Measurements from ENCODE around the gene LSM11. TPM values are rescaled to one million over a fixed set of nuclear protein-coding genes. Genes with fewer than 3 reads are reported as not detected.

The LSM11 gene
- polyA plus RNA-seq, 1 of the 3 experiments (the other 2 are of a cell fraction) = 0.95 TPM

DNA sequence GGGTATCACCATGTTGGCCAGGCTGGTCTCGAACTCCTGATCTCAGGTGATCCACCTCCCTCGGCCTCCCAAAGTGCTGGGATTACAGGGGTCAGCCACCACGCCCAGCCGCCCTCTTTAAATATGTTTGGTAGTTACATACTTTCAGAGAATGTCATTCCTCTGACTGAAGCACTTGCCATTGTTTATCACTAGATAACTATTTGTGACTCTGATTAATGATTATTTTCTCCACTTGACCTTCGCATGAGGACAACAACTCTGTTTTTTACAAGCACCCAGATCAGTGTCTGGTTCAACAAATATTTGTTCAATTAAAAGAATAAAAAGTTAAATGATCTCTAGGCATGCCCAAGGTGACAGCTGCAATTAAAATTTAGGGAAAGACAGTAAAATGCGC lies 59.2 kb downstream of the LSM11 start:
- H3K4me1 ChIP-seq (ENCODE audit: control insufficient read depth in 1 of 2, insufficient read depth in 2 of 2, low read depth in 1 of 2, low read length in 1 of 2) = no peaks in the 10 kb centered on the region; a peak in 1 of 4 replicates
- H3K79me2 ChIP-seq (ENCODE audit: insufficient read depth) = no peaks in the 10 kb centered on the region
- DNase-seq = no peak
- no peaks in the 10 kb centered on the region for H3K9me3 ChIP-seq
- TF ChIP-seq CHD2 (IDR thresholded peaks at IDR 0.05; ENCODE audit: low read length, partially characterized antibody) (no peak), FOXM1 (IDR thresholded peaks at IDR 0.05; ENCODE audit: low read depth) (no peak), SMC3 (IDR thresholded peaks at IDR 0.05; ENCODE audit: low read depth, low read length) (no peak), RCOR1 (IDR thresholded peaks at IDR 0.05; ENCODE audit: low read length) (no peak), TAF1 (IDR thresholded peaks at IDR 0.05; ENCODE audit: borderline replicate concordance, low read depth, low read length) (no peak), TEAD4 (IDR thresholded peaks at IDR 0.05; ENCODE audit: borderline replicate concordance, insufficient read depth) (no peak), YY1 (IDR thresholded peaks at IDR 0.05; ENCODE audit: low read depth) (no peak)
- TF ChIP-seq, protein P1, sequence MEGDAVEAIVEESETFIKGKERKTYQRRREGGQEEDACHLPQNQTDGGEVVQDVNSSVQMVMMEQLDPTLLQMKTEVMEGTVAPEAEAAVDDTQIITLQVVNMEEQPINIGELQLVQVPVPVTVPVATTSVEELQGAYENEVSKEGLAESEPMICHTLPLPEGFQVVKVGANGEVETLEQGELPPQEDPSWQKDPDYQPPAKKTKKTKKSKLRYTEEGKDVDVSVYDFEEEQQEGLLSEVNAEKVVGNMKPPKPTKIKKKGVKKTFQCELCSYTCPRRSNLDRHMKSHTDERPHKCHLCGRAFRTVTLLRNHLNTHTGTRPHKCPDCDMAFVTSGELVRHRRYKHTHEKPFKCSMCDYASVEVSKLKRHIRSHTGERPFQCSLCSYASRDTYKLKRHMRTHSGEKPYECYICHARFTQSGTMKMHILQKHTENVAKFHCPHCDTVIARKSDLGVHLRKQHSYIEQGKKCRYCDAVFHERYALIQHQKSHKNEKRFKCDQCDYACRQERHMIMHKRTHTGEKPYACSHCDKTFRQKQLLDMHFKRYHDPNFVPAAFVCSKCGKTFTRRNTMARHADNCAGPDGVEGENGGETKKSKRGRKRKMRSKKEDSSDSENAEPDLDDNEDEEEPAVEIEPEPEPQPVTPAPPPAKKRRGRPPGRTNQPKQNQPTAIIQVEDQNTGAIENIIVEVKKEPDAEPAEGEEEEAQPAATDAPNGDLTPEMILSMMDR (IDR thresholded peaks at IDR 0.05) = no peak
- H3F3A ChIP-seq (replicated peaks; ENCODE audit: insufficient read depth) = no peaks in the 10 kb centered on the region
- no peak overlapping the region for H2AFZ ChIP-seq (ENCODE audit: low read depth)
- WGBS (ENCODE audit: low lambda C conversion rate) = 93% methylated on average over 6 of the region's 6 CpGs
- H3K9me2 ChIP-seq = no peaks in the 10 kb centered on the region
- ChIA-PET CTCF (interaction anchor here (2.7 kb wide), 1 partner anchor 41 kb away, joined by 12 read pairs; no protein-coding TSS in a partner anchor), POLR2A (no interaction called here)
- H3K9ac ChIP-seq = no peak overlapping the region
- H3K4me2 ChIP-seq = no peak overlapping the region
- no peaks in the 10 kb centered on the region for H3K27me3 ChIP-seq (ENCODE audit: insufficient read depth)
- no peak overlapping the region for H3K27ac ChIP-seq (ENCODE audit: low read depth in 2 of 2, low read length in 1 of 2)
- H4K20me1 ChIP-seq (ENCODE audit: insufficient read depth) = no peaks in the 10 kb centered on the region
- H3K36me3 ChIP-seq (replicated peaks in 1 of 2; ENCODE audit: control insufficient read depth in 1 of 2, insufficient read depth in 2 of 2, low read length in 1 of 2) = peaks cover 57 to 76% of the 10 kb centered on the region in 2 experiments
- H3K4me3 ChIP-seq (ENCODE audit: low read depth in 2 of 2, low read length in 1 of 2) = no peak overlapping the region

DNA sequence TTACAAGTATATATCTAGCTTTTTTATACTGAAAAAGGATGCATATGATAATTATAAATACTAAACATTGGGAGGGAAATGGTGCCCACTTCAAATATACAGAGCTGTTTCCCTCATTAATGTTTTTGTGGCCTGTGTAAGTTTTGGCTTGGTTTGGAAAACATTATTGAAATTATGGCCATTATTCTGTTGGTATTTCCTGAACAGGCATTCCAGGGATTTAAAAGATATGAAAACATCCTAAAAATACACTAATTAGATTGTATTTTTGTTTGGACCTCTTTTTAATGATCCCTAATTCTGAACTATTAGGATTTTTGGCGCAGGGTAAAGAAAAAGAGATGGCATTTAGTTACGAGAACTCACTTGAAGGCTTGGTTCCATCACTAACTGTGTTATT lies 64.5 kb downstream of the LSM11 start:
- Histone ChIP-seq H3K4me1 (ENCODE audit: control insufficient read depth in 1 of 2, insufficient read depth in 2 of 2, low read depth in 1 of 2, low read length in 1 of 2) (no peaks in the 10 kb centered on the region; a peak in 2 of 4 replicates), H3K79me2 (ENCODE audit: insufficient read depth) (no peaks in the 10 kb centered on the region), H3K27me3 (ENCODE audit: insufficient read depth) (no peaks in the 10 kb centered on the region), H3K4me2 (no peak overlapping the region), H3K4me3 (ENCODE audit: low read depth in 2 of 2, low read length in 1 of 2) (no peak overlapping the region), H4K20me1 (ENCODE audit: insufficient read depth) (no peaks in the 10 kb centered on the region), H3K27ac (ENCODE audit: low read depth in 2 of 2, low read length in 1 of 2) (no peak overlapping the region), H2AFZ (ENCODE audit: low read depth) (no peak overlapping the region), H3K9me2 (no peaks in the 10 kb centered on the region), H3K9ac (no peak overlapping the region), H3K9me3 (no peaks in the 10 kb centered on the region), H3K36me3 (replicated peaks in 1 of 2; ENCODE audit: control insufficient read depth in 1 of 2, insufficient read depth in 2 of 2, low read length in 1 of 2) (peaks cover 69 to 77% of the 10 kb centered on the region in 2 experiments), H3F3A (replicated peaks; ENCODE audit: insufficient read depth) (no peaks in the 10 kb centered on the region)
- WGBS (ENCODE audit: low lambda C conversion rate) = 73% methylated on average over 2 of the region's 2 CpGs
- TF ChIP-seq TEAD4 (IDR thresholded peaks at IDR 0.05; ENCODE audit: borderline replicate concordance, insufficient read depth) (no peak), EP300 (IDR thresholded peaks at IDR 0.05; ENCODE audit: borderline replicate concordance in 1 of 2, low read depth in 1 of 2, low read length in 1 of 2) (no peak), RAD21 (IDR thresholded peaks at IDR 0.05; ENCODE audit: low read length) (no peak), FOSL2 (IDR thresholded peaks at IDR 0.05; ENCODE audit: borderline replicate concordance, low read depth) (no peak), ELF1 (IDR thresholded peaks at IDR 0.05) (no peak), YY1 (IDR thresholded peaks at IDR 0.05; ENCODE audit: low read depth) (no peak), RXRA (IDR thresholded peaks at IDR 0.05; ENCODE audit: borderline replicate concordance, low read depth) (no peak), SIN3A (IDR thresholded peaks at IDR 0.05; ENCODE audit: borderline replicate concordance, low read depth, low read length) (no peak), FOXM1 (IDR thresholded peaks at IDR 0.05; ENCODE audit: low read depth) (no peak), GATA2 (CRISPR knock-in tag; IDR thresholded peaks at IDR 0.05) (no peak), MEF2A (IDR thresholded peaks at IDR 0.05; ENCODE audit: borderline replicate concordance, low read depth) (no peak), NFIC (IDR thresholded peaks at IDR 0.05; ENCODE audit: borderline replicate concordance) (no peak)
- TF ChIP-seq, protein P2, sequence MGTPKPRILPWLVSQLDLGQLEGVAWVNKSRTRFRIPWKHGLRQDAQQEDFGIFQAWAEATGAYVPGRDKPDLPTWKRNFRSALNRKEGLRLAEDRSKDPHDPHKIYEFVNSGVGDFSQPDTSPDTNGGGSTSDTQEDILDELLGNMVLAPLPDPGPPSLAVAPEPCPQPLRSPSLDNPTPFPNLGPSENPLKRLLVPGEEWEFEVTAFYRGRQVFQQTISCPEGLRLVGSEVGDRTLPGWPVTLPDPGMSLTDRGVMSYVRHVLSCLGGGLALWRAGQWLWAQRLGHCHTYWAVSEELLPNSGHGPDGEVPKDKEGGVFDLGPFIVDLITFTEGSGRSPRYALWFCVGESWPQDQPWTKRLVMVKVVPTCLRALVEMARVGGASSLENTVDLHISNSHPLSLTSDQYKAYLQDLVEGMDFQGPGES (IDR thresholded peaks at IDR 0.05; ENCODE audit: low read depth, low read length) = no peak
- TF ChIP-seq, protein P1 (IDR thresholded peaks at IDR 0.05) = no peak
- TF ChIP-seq, protein P3, sequence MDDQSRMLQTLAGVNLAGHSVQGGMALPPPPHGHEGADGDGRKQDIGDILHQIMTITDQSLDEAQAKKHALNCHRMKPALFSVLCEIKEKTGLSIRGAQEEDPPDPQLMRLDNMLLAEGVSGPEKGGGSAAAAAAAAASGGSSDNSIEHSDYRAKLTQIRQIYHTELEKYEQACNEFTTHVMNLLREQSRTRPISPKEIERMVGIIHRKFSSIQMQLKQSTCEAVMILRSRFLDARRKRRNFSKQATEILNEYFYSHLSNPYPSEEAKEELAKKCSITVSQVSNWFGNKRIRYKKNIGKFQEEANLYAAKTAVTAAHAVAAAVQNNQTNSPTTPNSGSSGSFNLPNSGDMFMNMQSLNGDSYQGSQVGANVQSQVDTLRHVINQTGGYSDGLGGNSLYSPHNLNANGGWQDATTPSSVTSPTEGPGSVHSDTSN (IDR thresholded peaks at IDR 0.05) = no peak
- TF ChIP-seq, protein P4, sequence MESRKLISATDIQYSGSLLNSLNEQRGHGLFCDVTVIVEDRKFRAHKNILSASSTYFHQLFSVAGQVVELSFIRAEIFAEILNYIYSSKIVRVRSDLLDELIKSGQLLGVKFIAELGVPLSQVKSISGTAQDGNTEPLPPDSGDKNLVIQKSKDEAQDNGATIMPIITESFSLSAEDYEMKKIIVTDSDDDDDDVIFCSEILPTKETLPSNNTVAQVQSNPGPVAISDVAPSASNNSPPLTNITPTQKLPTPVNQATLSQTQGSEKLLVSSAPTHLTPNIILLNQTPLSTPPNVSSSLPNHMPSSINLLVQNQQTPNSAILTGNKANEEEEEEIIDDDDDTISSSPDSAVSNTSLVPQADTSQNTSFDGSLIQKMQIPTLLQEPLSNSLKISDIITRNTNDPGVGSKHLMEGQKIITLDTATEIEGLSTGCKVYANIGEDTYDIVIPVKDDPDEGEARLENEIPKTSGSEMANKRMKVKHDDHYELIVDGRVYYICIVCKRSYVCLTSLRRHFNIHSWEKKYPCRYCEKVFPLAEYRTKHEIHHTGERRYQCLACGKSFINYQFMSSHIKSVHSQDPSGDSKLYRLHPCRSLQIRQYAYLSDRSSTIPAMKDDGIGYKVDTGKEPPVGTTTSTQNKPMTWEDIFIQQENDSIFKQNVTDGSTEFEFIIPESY (IDR thresholded peaks at IDR 0.05; ENCODE audit: borderline replicate concordance, low read depth) = no peak
- CTCF ChIA-PET = interaction anchor here (1.4 to 2.5 kb wide), 2 partner anchors 141 to 187 kb away, joined by 5 to 8 read pairs; no protein-coding TSS in a partner anchor
- POLR2A ChIA-PET = no interaction called here
- no peak for DNase-seq
